Calu3 (cell line): ENCODE data around the gene NOB1. TPM values are rescaled to one million over a fixed set of nuclear protein-coding genes. Genes with fewer than 3 reads are reported as not detected.

Source experiments
- Bru-seq: library from RNA; stranded (reverse); fragments of 400-500 nt; gene quantifications from one replicate; lab custom pipeline; 2021; lab: Mats Ljungman, UMichigan
- BruChase-seq, 2 experiments: library from RNA; stranded (reverse); fragments of 400-500 nt; gene quantifications; one replicate each; lab custom pipeline; 2021; lab: Mats Ljungman, UMichigan
- BruUV-seq: library from RNA; stranded (reverse); fragments of 400-500 nt; replicated peaks from 2 replicates; lab custom pipeline; 2021; lab: Mats Ljungman, UMichigan
- CTCF ChIA-PET: fragments of 300-600 bp; sonication (Branson Sonifier 250); formaldehyde crosslinking; loops from one replicate; lab custom pipeline; 2022; ENCODE audit warnings: antibody characterized with exemption; lab: Charles Lee
- DNase-seq: peaks from one replicate; pipeline ENCODE4 v3.0.0; 2022
- H3K27ac Mint-ChIP-seq: one replicate; pipeline ENCODE4 v1.8.0; 2022; ENCODE audit warnings: mixed read lengths; ENCODE audit not compliant: unreplicated experiment
- H3K27me3 Mint-ChIP-seq: one replicate; pipeline ENCODE4 v1.8.0; 2022; ENCODE audit warnings: mixed read lengths; ENCODE audit not compliant: unreplicated experiment
- H3K36me3 Mint-ChIP-seq: one replicate; pipeline ENCODE4 v1.8.0; 2022; ENCODE audit warnings: mild to moderate bottlenecking, moderate library complexity, mixed read lengths; ENCODE audit not compliant: insufficient read depth, unreplicated experiment
- H3K4me1 Mint-ChIP-seq: one replicate; pipeline ENCODE4 v1.8.0; 2022; ENCODE audit warnings: mild to moderate bottlenecking, low read depth, mixed read lengths; ENCODE audit not compliant: unreplicated experiment
- H3K4me3 Mint-ChIP-seq: one replicate; pipeline ENCODE4 v1.8.0; 2022; ENCODE audit warnings: mild to moderate bottlenecking, low read depth, moderate library complexity, mixed read lengths; ENCODE audit not compliant: unreplicated experiment
- H3K9me3 Mint-ChIP-seq: one replicate; pipeline ENCODE4 v1.8.0; 2022; ENCODE audit warnings: low read depth, mixed read lengths; ENCODE audit not compliant: unreplicated experiment
- CTCF ChIP-seq: fragments of 200-600 bp; IDR thresholded peaks from one replicate; pipeline ENCODE4 v1.8.0; 2022; ENCODE audit warnings: antibody characterized with exemption; ENCODE audit not compliant: unreplicated experiment
- intact Hi-C: fragments of 100-400 bp; cut with micrococcal nuclease; formaldehyde crosslinking; loops from one replicate; pipeline ENCODE4 v1.10.0; 2022; ENCODE audit not compliant: unreplicated experiment
- long read RNA-seq: library from polyadenylated mRNA; stranded (forward); transcript quantifications from one replicate; pipeline ENCODE4 v2.0.0, GENCODE V29; 2022
- total RNA-seq: library from RNA; stranded (reverse); gene quantifications from 2 replicates; pipeline ENCODE4 v1.2.3, GENCODE V29; 2022

The NOB1 gene
- total RNA-seq, result 82.4 and 88.2 TPM in 2 replicates
- Bru-seq, nascent RNA, result percentile 88 among the genes with signal in this experiment
- BruChase-seq, experiment 1, labeled RNA remaining after a 6-hour chase, result percentile 91 among the genes with signal in this experiment
- BruChase-seq, experiment 2, labeled RNA remaining after a 2-hour chase, result percentile 90 among the genes with signal in this experiment
- long read RNA-seq, transcript NOB1-201 (9 exons, 1,734 nt), result major isoform, 107 of 119 reads
- long read RNA-seq, partial matches to known transcripts, result 3 of 119 reads
- long read RNA-seq, other reads (novel, unspliced or antisense), result 9 of 119 reads

GRCh38 chr16:69754469-69755310 is at the start of gene NOB1:
Gene NOB1, minus strand, starts transcription at chr16:69754926. Its CDS starts 16 bp downstream, at chr16:69754910.
- Mint-ChIP-seq H3K27me3 (peaks cover 13% of the 10 kb centered on the region), H3K27ac (peak within 1 kb of the TSS; percentile 93), H3K4me3 (peak within 1 kb of the TSS; percentile 98), H3K36me3 (peaks cover 52% of the 10 kb centered on the region), H3K9me3 (no peaks in the 10 kb centered on the region), H3K4me1 (peaks cover 16% of the 10 kb centered on the region)
- CTCF ChIA-PET, result interaction anchor here (0.7 to 2.2 kb wide), 17 partner anchors 8 to 358 kb away, joined by 3 to 13 read pairs (median 5); partner anchors contain the start of genes NQO1 and WWP2
- intact Hi-C loops, result loop anchor here (1.0 to 5.0 kb wide), 3 partner anchors 28 to 357 kb away; partner anchors contain the start of gene NQO1
- peak; percentile 98 for DNase-seq
- peak; percentile 97 for TF ChIP-seq CTCF
- BruUV-seq, result no TSS peak

DNA sequence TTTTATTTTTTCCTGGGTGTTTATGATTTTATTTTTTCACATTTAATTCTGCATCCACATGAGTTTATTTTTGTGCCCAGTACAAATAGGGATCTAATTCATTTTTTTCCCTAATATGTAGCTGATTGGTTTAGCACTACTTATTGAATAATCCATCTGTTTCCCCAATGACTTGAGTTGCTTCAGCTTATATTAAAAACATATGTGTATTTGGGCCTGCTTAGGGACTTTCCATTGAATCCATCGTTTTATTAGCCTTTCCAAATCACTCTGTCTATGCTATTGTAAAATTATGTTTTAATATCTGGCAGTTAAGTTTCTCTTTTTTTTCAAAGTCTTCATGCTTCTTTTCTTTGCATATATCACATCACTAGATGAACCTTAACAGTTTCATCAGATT is 49.6 kb upstream of the NOB1 start:
- Mint-ChIP-seq H3K27me3 (no peaks in the 10 kb centered on the region), H3K27ac (no peak overlapping the region), H3K9me3 (no peaks in the 10 kb centered on the region), H3K36me3 (peaks cover 6% of the 10 kb centered on the region), H3K4me1 (no peaks in the 10 kb centered on the region), H3K4me3 (no peak overlapping the region)
- no TSS peak for BruUV-seq
- no peak for TF ChIP-seq CTCF
- intact Hi-C loops, result no loop called here
- no peak for DNase-seq
- CTCF ChIA-PET, result interaction anchor here (0.5 to 0.8 kb wide), 3 partner anchors 13 to 77 kb away, joined by 3 to 8 read pairs (median 3); no protein-coding TSS in a partner anchor

- Mint-ChIP-seq H3K4me3 (no peak overlapping the region), H3K9me3 (no peaks in the 10 kb centered on the region), H3K36me3 (peaks cover 6% of the 10 kb centered on the region), H3K4me1 (no peaks in the 10 kb centered on the region), H3K27ac (no peak overlapping the region), H3K27me3 (no peaks in the 10 kb centered on the region)
- CTCF ChIA-PET, result no interaction called here
- no peak for DNase-seq
- no TSS peak for BruUV-seq
- intact Hi-C loops, result no loop called here
- no peak for TF ChIP-seq CTCF
Observed at GRCh38 chr16:69799611-69800031, 44.9 kb upstream of the NOB1 start.

DNA sequence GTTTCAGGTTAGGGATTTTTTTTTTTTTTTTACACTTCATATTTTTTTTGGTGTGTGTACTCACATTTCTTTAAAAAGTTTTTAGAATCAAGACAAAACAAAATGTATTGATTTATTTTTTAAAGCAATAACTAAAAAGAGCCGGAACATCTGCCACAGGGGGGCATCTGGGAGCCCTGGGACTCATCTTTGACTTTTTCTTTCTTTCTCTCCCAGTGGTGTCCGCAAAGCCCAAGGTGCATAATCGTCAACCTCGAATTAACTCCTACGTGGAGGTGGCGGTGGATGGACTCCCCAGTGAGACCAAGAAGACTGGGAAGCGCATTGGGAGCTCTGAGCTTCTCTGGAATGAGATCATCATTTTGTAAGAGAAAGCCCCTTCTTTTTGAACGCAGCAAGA is 43.7 kb upstream of the NOB1 start:
- no peak for DNase-seq
- Mint-ChIP-seq H3K27ac (no peak overlapping the region), H3K4me3 (no peak overlapping the region), H3K27me3 (no peaks in the 10 kb centered on the region), H3K4me1 (no peaks in the 10 kb centered on the region), H3K36me3 (peaks cover 11% of the 10 kb centered on the region), H3K9me3 (no peaks in the 10 kb centered on the region)
- CTCF ChIA-PET, result interaction anchor here (0.8 to 1.2 kb wide), 2 partner anchors 8 to 9 kb away, joined by 3 read pairs; no protein-coding TSS in a partner anchor
- intact Hi-C loops, result no loop called here
- BruUV-seq, result no TSS peak
- TF ChIP-seq CTCF, result no peak
